NCI-H2196 (cell line): ENCODE results near the gene PIK3AP1.
"Not testable (repeated sequence)": the region's sequence is repeated elsewhere in the genome, so short reads cannot be mapped to it uniquely, and the experiment has no call there.

Experiments used
- DNase-seq: peaks from one replicate; lab custom pipeline; 2025; ENCODE audit not compliant: unreplicated experiment; lab: John Stamatoyannopoulos, UW

Gene PIK3AP1

GRCh38 chr10:96586419-96587263 is 133.7 kb downstream of the PIK3AP1 start, which contains the start of gene TM9SF3:
Gene TM9SF3, minus strand, starts transcription at chr10:96587012. Its CDS starts 177 bp downstream, at chr10:96586835.
- DNase-seq: peak; percentile 62

DNA sequence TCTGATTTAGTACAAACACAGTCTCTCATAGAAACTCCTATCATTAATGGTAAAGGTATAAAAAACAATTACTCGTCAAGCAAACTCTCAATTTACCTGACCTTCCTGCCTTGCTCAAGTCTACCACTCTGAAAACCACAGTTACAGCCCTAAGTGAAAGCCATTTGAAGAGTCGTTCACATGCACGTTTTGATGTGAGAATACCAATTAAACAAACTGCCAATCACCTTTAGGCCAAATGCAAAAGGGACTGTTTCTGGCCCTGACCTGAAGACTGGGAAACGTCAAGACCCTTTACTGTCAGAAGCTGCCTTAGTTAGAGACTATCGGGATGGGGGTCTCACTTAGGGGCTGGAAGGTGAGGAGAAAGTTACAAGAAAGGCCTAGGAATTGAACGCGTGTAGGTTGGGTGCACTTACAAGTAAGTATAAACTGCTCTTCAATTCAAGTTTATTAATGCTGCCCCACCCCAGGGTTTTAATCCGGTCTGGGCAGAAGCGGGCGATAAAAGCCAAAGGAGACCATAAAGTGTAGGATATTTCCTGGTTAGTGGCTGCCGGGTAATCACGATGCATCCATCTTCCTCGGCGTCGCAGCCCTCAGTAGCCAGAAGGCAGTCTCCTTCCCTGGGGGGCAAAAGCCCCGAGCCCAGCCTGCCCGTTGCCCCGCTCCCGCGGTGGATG is 134.4 kb downstream of the PIK3AP1 start:
- no peak for DNase-seq

DNA sequence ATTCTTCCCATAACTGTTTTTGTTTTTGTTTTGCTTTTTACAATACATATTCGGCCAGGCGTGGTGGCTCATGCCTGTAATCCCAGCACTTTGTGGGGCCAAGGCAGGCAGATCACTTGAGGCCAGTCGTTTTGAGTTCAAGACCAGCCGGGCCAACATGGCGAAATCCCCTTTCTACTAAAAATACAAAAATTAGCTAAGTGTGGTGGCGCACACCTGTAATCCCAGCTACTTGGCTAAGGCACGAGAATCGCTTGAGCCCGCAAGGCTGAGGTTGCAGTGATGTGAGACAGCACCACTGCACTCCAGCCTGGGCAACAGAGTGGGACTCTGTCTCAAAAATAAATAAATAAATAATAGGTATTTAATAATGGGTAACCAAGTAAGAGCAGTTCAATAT is 135.8 kb downstream of the PIK3AP1 start:
- DNase-seq: no peak

GRCh38 chr10:96584035-96584434 is 136.3 kb downstream of the PIK3AP1 start:
- no peak for DNase-seq

- no peak for DNase-seq
Measured at GRCh38 chr10:96579133-96579532, 141.2 kb downstream of the PIK3AP1 start.

GRCh38 chr10:96578633-96579032 is 141.7 kb downstream of the PIK3AP1 start:
- DNase-seq: no peak

DNA sequence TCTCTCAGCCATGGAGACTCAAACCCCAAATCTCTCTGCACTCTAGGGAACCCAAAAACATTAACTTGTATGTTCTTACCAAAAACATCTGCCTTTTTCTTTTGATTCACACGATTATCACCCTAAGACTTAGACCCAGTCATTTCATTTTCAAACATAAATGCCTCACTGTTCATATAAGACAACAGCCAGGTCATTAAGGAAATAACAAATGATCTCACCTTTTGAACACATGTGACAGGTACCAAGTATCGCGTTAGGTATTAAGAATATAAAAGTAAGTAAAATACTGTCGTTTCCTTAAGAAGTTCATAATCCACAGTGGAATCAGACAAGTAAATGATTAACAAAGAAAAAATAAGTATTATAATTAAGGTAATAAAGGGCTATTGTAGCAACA is 142.3 kb downstream of the PIK3AP1 start:
- no peak for DNase-seq

DNA sequence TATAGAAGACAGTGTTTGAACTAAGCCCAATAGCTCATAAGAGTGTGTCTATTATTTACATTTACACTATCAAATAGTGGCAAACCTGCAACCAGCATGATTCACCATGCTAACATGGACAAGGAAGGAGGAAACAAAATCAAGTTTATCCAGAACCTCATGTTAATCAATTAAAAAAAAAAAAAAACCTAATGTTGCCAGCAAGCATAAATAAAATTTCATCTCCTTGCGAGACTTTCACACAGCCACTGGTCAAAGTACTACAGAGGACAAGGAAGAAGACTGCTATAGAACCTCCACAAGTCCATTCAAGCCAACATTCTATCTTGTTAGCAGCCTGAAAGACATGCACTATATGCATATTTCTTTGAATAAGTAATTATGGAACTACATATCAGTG is 143.2 kb downstream of the PIK3AP1 start:
- no peak for DNase-seq

- no peak for DNase-seq
Measured at GRCh38 chr10:96576277-96576980, 143.9 kb downstream of the PIK3AP1 start.

- DNase-seq: not testable (repeated sequence)
Measured at GRCh38 chr10:96574564-96574963, 145.8 kb downstream of the PIK3AP1 start.

- DNase-seq: no peak
Measured at GRCh38 chr10:96573036-96573435, 147.3 kb downstream of the PIK3AP1 start.

GRCh38 chr10:96570983-96571964 is 149.0 kb downstream of the PIK3AP1 start:
- no peak for DNase-seq

GRCh38 chr10:96570511-96570910 is 149.8 kb downstream of the PIK3AP1 start:
- DNase-seq: no peak

DNA sequence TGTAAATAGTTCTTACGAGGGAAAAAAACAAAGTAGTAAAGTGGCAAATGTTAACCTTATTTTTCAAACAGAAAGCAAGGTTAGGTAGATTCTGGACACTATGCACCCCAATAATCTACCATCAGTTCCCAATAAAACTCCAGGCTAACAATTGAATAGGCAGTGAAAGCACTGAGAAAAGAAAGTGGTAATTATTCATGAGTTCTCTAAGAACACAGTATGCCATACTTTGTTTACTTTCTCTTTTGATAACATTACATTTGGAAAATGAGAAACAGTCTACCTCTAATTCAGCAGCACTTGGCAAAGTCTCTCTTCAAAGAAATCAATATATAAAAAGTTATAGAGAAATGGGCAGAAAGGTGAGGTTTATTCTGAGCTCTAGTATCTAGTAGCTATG is 151.9 kb downstream of the PIK3AP1 start:
- no peak for DNase-seq

- no peak for DNase-seq
Measured at GRCh38 chr10:96565774-96566173, 154.5 kb downstream of the PIK3AP1 start.

DNA sequence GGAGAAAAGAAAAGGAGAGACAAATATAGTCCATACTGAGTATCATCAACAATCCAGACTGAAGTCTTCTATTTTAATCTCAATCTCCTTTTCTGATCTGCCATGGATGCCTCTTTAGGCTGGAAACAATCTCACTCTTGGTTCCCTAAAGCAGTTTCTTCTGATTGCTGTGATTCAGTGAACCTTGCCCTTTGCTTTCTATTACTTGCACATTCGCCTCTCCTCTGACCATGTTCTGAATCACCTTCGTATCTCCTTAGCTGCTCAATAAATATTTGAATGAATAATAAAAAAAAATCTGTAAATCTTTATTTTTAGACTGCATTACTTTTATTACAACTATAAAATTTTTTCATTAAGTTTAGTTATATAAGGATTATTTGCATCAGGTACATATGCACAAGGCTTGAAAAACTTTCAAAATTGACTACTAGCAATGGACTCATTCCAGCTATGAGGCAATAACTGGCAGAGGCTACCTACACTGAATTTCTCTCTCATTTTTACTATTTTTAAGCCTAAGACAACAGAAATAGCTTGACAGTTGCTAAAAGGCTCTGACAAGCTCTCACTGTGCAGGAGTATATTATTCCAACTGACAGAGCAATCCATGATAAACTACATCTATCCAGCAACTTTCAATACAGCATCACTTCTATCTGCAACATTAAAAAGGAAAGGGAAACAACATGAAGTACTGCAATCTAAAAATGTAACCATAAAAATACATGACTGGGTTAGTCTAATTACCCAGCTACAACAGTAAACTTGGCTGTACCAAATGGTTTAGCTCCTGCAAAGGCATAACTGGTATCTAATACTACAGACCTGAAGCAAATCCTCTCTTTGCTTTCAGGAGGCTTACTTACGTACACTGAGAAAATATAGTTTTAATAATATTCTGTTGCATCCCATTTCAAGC is 159.1 kb downstream of the PIK3AP1 start:
- DNase-seq: no peak

GRCh38 chr10:96560489-96560888 is 159.8 kb downstream of the PIK3AP1 start:
- no peak for DNase-seq

DNA sequence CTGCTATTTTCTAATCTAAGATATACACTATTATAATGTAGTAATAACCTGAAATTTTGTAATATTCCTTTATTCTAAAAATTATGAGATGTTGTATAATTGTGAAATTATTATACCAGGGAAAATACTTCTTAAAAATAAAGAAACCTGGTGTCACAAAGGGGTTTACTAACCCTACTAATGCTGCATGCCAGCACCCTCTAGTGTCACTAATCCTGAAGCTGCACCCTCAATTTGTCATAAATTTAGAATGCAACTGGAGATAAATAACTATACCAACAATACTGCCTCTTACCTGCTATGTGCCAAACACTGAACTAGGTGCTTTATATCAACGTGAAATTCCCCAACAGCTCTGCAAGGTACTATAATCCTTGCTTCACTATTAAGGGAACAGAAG is 164.3 kb downstream of the PIK3AP1 start:
- no peak for DNase-seq

DNA sequence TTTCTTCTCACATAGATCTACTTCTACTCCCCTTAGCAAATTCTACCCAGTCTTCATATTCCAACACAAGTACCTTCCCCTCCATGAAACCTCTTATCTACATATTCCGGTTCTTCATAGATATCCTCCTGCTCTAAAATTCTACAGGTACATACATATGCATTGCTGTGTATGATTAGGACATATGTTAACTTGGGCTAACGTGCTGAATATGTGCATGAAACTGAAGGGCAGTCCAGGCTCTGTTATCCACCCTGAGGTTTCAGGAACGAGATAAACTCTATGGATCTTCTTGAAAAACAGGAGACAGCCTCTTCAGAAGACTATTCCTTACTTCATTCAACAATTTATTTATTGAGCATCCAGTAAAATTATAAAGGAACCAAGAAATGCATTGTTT is 165.0 kb downstream of the PIK3AP1 start:
- no peak for DNase-seq
